LoVo (cell line): ENCODE measurements around the gene IDH3B.
"Not testable (repeated sequence)": the region's sequence is repeated elsewhere in the genome, so short reads cannot be mapped to it uniquely, and the experiment has no call there.

Experiments used
- DNase-seq: peaks from one replicate; pipeline ENCODE4 v3.0.0-alpha.2; 2016; ENCODE audit warnings: low spot score

Gene IDH3B

GRCh38 chr20:2663887-2664719 is at the start of gene IDH3B:
Gene IDH3B (minus strand): TSS chr20:2664216. CDS start chr20:2664188, 28 bp downstream.
- DNase-seq = peak; percentile 90

DNA sequence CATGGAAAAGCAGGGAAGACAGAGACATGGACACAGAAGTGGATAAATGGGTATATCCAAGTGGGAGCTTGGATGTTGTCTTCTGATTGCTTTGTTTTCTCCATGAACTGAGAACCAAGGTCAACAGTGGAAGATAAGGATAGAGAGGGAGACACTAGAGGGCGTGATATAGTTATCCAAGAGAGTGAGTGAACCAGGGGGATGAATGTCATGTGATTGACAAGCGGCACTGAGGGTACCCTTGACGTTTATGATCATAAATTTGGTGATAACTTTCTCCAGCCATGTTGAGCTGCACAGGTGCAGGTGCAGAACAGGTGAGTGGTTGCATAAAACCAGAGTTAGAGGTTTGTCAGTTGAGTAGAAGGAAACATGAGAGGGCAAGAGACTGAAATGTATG is 49.3 kb upstream of the IDH3B start:
- no peak for DNase-seq

- DNase-seq = no peak
Measured at GRCh38 chr20:2709205-2709981, 45.4 kb upstream of the IDH3B start.

- no peak for DNase-seq
Measured at GRCh38 chr20:2708665-2709064, 44.6 kb upstream of the IDH3B start.

DNA sequence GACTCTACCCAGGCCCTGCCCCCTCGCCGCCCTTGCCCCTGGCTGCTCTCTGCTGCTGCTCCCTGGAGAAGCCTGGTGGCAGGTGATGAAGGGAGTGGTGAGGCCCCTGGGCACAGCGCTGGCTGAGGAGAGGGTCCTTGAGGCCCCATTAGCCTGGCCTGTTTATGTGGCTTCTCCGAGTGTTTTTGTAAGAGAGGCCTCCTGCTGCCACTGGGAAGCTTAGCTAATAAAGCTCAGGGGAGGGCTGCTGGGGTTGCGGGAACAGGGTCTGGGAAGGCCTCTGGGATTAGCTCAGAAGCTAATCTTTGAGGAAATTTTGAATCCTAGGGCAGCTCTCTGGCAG is 44.0 kb upstream of the IDH3B start:
- no peak for DNase-seq

DNA sequence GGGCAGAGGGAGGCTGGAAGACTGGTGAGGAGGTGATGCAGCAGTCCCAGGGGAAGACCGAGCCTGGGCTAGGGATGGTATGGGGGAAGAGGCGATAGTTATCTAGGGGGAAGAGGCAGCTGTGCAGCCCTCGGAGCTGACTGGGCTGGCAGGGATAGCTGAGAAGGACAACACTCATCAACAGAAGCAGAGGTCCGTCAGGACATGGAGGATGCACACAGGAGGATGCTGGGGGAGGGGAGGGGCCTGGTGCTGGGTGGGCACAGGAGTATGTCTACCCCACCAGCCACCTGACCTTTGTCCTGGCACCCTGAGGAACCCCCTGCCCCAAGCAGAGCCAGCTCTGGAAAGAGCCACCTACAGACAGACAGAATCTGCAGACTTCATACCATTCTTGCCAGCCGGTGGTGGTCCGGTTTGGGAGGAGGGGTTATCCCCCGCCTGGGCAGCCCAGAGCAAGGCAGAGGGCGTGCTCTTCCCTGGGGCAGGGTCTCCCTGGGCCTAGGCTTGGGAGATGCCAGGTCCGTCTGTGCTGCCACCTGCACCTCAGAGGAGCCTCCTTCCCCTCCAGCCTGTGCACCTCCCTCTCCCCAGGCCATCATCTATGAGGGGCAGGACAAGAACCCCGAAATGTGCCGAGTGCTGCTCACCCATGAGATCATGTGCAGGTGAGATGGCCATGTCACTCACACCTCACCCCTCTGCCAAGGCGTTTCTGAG is 43.5 kb upstream of the IDH3B start:
- DNase-seq = no peak

DNA sequence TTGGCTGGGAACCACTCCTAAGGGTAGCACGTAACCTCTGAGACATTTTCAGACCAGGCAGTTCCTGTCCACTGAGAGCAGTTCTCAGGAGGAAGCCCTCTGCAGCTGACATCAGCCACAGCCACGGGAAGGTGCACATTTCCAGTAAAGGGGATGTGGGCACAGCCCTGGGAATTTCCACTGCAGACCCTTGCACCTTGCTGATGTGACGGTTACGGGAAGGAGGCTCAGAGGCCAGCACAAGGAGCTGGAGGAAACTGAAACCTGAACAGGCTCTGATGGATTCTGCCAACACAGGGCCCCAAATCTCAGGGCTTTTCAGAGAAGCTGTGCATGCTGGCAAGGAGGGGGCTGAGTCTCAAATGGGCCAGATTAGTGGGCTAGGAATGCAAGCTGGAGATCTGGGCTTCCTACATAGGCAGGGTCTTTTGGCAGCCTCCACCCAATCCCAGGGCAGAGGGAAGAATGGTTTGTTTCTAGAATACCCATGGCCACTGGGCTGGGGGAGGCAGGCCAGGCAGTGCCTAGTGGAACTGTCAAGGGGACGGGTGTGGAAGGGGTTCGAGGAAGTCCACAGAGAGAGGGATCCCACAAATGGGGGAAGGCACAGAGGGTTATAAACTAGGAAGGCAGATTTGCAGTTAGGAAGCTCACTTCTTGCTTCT is 42.8 kb upstream of the IDH3B start:
- no peak for DNase-seq

DNA sequence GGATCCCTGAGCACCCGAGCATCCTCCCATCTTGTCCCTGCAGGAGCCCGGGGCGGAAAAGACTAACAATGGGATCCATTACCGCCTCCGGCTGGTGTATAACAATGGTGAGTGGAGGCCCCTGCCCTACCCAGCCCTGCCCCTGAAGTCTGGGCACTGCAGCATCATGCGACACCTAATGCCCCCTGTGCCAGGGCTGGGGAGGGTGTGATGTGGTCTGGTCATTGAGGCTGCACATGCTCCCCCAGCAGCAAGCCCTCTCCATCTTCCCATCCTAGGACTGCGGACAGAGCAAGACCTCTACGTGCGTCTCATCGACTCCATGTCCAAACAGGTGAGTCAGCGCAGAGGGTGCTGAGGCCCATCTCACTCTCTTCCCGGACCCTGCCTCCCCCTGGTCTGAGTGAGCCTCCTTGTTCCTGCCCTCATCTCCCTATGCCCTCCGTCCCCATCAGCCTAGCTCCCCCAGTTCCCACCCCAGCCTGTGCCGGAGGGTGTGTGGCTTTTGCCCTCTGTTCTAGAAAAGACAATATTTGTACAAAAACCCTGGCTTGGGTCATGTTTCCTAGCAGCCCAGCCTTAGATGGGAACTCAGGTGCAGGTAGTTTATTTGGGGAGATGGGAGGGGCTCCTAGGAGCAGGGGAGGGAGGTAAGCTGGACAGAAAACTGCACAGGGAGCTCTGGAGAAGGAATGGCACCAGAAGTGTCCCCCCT is 42.1 kb upstream of the IDH3B start:
- no peak for DNase-seq

DNA sequence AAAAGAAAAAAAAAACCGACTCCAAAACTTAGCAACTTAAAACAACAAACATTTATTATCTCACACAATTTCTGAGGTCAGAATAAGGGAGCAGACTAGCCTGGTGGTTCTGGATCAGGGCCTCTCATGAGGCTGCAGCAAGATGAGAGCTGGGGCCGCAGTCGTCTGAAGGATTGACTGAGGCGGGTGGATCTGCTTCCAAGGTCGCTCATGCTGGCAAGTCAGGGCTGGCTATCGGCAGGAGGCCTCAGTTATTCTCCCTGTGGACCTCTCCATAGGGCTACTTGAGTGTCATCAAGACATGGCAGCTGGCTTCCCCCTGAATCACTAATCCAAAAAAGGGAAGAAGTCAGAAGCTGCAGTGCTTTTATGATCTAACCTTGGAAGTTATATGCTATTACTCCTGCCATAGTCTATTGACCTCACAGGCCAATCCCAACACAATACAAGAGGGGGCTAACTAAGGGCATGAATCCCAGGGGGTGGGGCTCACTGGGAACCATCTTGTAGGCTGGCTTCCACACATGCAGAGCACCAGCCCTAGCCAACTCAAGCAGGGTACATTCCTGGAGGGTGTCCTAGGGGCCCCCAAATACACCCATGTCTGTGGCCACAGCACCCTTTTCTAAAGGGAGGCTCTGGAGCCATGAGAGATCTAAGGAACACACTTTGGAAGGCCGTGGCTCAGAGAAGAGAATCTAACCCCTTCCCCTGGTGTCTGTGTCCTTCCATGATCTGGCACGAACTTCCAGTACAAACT is 39.9 kb upstream of the IDH3B start:
- DNase-seq = no peak

DNA sequence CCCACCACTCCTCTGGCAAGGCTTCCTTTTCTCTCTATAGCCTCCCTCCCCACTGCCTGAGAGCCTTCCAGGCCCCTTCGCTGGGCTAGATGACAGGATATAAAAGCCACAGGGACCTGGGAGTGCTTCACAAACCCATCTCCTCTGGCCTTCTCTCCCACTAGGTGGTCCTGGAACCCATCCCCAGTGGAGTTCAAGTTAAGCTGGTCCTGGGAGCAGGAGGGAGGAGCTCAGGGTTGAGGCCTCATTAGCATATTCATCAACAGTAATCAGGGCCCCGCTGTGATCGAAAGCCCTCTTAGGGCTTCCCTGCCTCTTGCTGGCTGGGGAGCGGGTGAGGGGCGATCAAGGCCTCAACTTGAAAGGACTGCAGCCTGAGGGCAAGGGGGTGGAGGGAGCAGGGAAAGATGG is 37.7 kb upstream of the IDH3B start:
- no peak for DNase-seq

DNA sequence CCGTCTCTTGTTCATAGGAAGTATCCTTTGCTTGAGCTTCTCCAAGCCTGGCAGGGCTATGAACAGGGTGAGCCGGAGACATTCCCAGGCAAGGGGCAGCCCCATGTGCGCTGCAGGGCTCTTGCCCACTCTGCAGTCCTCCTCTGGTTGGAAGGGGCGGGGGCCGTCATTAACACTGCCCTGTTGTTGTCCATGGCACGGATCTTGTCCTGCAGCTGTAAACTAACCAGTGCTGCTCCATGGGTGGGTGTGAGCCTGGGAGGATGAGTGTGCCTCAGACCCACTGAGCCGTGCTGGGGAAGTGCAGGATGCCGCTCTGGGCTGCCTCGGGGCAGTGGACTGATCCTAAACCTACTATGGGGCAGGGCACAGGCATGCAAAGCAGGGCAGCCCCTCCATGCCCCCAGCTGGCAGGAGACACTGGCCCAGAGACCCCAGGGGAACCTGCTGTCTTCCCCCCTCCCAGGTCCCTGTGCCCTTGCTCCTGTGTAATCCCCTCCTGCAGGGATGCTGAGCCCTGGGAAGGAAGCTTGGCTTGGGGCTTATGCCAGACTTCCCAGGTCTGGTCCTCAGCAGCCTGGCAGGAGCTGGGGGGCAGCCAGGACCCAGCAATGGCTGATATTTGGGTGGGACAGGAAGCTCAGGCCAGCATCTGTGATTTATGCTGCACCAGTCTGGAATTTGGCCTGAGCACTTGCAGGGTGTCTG is 37.1 kb upstream of the IDH3B start:
- no peak for DNase-seq

GRCh38 chr20:2699775-2700413 is 35.9 kb upstream of the IDH3B start:
- DNase-seq = no peak

DNA sequence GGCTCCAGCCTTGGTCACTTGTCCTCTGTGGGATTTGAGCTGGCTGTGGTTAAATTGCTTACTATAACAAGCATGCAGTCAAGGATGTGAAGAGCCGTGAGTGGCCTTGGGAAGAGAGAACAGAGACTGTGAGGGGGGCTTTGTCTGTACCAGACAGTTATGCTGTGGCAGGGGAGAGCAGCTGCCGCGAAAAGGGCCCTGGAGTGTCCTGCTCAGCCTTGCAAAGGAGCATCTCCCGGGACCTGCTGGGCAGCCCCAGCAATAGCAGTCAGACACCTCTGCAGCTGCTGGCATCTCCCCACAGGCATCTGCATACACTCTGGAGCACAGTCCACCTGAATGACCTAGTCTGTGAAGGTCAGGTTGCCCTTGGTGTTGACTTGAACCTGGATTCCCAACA is 34.9 kb upstream of the IDH3B start:
- DNase-seq = no peak

- DNase-seq = no peak
Measured at GRCh38 chr20:2698186-2698817, 34.3 kb upstream of the IDH3B start.

GRCh38 chr20:2697768-2698167 is 33.8 kb upstream of the IDH3B start:
- DNase-seq = no peak

- no peak for DNase-seq
Measured at GRCh38 chr20:2696646-2697045, 32.6 kb upstream of the IDH3B start.

GRCh38 chr20:2695984-2696525 is 32.0 kb upstream of the IDH3B start:
- not testable (repeated sequence) for DNase-seq

DNA sequence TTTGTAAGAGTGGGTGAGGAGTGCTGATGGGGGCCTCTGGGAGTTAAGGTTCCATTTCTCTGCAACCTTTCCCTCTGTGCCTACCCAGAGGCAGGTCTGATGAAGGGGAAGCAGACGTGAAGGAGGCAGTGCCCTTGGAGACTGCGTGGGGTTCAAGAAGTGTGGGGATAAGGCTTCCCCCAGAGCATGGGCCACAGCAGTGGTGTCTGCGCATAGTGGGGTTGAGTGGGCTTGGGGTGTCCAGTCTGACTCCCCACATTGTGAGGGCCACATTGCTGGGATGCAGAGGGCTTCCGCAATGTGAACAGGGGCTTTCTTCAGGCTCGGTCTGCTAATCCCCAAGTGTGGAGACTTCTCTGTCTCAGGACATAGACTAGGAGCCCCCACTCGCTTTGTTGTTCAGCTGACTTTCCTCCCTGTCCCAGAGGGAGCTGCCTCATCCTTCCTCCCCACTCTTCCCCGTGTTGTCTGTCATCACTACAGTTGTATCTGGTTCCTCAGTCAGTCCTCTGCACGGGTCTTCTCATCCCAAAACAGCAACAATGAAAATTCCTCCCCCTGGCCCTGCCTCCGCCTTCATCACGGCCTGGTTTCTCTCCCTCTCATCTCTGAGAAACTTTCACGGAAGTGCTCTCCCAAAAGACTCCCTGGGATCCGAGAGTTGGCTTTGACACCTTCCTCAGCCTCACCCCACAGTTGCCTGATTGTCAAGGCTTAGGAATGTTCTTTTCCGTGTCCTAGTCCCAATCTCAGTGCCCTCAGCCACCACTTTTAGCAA is 31.4 kb upstream of the IDH3B start:
- DNase-seq = no peak
